ENCODE results near the gene SLC10A1. TPM values are rescaled to one million over a fixed set of nuclear protein-coding genes. Genes with fewer than 3 reads are reported as not detected.
"Not testable (repeated sequence)": the region's sequence is repeated elsewhere in the genome, so short reads cannot be mapped to it uniquely, and the experiment has no call there.

Gene SLC10A1
- total RNA-seq, 1 donor from 2014 or later = not detected

- FAIRE-seq = no peak
- Histone ChIP-seq H3K36me3 (ENCODE audit: control insufficient read depth, insufficient read depth, low read length) (no peaks in the 10 kb centered on the region), H3K4me3 (ENCODE audit: low read depth, low read length) (no peak overlapping the region), H3K27me3 (ENCODE audit: control insufficient read depth, insufficient read depth, low read length) (no peaks in the 10 kb centered on the region)
- TF ChIP-seq, protein P1, sequence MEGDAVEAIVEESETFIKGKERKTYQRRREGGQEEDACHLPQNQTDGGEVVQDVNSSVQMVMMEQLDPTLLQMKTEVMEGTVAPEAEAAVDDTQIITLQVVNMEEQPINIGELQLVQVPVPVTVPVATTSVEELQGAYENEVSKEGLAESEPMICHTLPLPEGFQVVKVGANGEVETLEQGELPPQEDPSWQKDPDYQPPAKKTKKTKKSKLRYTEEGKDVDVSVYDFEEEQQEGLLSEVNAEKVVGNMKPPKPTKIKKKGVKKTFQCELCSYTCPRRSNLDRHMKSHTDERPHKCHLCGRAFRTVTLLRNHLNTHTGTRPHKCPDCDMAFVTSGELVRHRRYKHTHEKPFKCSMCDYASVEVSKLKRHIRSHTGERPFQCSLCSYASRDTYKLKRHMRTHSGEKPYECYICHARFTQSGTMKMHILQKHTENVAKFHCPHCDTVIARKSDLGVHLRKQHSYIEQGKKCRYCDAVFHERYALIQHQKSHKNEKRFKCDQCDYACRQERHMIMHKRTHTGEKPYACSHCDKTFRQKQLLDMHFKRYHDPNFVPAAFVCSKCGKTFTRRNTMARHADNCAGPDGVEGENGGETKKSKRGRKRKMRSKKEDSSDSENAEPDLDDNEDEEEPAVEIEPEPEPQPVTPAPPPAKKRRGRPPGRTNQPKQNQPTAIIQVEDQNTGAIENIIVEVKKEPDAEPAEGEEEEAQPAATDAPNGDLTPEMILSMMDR (IDR thresholded peaks at IDR 0.05; ENCODE audit: insufficient read depth, low read length, severe bottlenecking) = no peak
- no peak for DNase-seq (ENCODE audit: low read depth)
These were observed 47.1 kb downstream of the SLC10A1 start for GRCh38 chr14:69749956-69750355.

DNA sequence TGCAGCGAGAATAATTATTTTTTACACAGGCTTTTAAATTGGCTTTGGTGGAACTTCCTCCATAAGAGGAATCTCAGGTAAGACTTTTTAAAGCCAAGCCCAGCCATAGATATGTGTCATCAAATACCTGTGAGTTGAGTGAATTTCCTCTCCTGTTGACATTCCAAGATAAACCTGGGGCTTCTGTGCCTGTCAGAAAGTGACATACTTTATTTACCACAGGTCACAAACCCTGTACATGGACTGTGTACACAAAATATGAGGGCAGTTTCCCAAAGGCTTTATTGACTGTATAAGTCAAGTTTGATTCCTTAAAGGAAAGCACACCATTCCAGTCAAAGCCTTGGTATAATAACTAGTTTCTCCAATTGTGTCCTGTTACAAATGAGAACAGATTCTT lies 56.0 kb downstream of the SLC10A1 start:
- Histone ChIP-seq H3K4me3 (ENCODE audit: low read depth, low read length) (no peak overlapping the region), H3K27me3 (ENCODE audit: control insufficient read depth, insufficient read depth, low read length) (no peaks in the 10 kb centered on the region), H3K36me3 (ENCODE audit: control insufficient read depth, insufficient read depth, low read length) (no peaks in the 10 kb centered on the region)
- TF ChIP-seq, protein P1 (IDR thresholded peaks at IDR 0.05; ENCODE audit: insufficient read depth, low read length, severe bottlenecking) = no peak
- no peak for FAIRE-seq
- peak; percentile 82 for DNase-seq (ENCODE audit: low read depth)

GRCh38 chr14:69736405-69736804 lies 60.6 kb downstream of the SLC10A1 start:
- H3K36me3 ChIP-seq (ENCODE audit: control insufficient read depth, insufficient read depth, low read length); H3K27me3 ChIP-seq (ENCODE audit: control insufficient read depth, insufficient read depth, low read length); H3K4me3 ChIP-seq (ENCODE audit: low read depth, low read length); FAIRE-seq; DNase-seq (ENCODE audit: low read depth): not testable (repeated sequence)

DNA sequence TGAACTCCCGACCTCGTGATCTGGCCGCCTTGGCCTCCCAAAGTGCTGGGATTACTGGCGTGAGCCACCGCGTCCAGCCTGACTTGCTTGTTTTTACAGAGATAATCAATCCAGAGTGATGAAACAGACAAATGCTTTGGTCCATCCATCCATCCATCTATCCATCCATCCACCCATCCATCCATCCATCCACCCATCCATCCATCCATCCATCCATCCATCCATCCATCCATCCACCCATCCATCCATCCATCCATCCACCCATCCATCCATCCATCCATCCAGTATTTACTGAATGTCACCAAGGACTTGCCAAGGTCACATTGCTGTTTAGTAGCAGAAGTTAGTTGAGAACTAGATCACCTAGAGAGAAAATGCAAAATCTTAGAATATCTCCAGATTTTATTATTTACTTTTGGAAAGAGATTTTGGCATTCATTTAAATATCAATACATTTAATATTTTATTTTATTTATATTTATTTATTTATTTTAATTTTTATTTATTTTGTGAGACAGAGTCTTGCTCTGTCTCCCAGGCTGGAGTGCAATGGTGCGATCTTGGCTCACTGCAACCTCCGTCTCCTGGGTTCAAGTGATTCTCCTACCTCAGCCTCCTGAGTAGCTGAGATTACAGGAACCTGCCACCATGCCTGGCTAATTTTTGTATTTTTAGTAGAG lies 65.0 kb downstream of the SLC10A1 start:
- not testable (repeated sequence) for FAIRE-seq; DNase-seq (ENCODE audit: low read depth); H3K27me3 ChIP-seq (ENCODE audit: control insufficient read depth, insufficient read depth, low read length); H3K4me3 ChIP-seq (ENCODE audit: low read depth, low read length); H3K36me3 ChIP-seq (ENCODE audit: control insufficient read depth, insufficient read depth, low read length)

DNA sequence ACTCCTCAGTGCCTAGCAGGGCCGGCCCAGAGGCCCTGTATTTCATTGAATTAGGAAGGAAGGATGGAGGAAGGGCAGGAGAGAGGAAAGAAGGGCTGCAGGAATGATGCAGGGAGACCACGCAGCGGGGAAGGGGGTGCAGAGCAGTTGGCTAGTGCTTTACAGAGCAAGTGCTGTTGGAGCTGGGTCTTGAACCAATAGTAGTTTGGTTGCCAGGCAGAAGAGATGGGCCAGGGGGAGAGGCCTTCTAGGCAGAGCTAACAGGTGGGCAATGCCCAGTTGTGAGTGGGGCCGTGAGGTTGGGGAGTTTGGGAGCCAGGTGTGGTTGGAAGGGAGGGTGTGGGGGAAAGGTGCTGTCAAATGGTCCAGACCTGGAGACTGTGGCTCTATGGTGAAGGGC lies 69.2 kb downstream of the SLC10A1 start:
- no peak overlapping the region for H3K4me3 ChIP-seq (ENCODE audit: low read depth, low read length)
- TF ChIP-seq, protein P1 (IDR thresholded peaks at IDR 0.05; ENCODE audit: insufficient read depth, low read length, severe bottlenecking) = no peak
- no peaks in the 10 kb centered on the region for H3K36me3 ChIP-seq (ENCODE audit: control insufficient read depth, insufficient read depth, low read length)
- H3K27me3 ChIP-seq (ENCODE audit: control insufficient read depth, insufficient read depth, low read length) = no peaks in the 10 kb centered on the region
- FAIRE-seq = no peak
- DNase-seq (ENCODE audit: low read depth) = no peak

DNA sequence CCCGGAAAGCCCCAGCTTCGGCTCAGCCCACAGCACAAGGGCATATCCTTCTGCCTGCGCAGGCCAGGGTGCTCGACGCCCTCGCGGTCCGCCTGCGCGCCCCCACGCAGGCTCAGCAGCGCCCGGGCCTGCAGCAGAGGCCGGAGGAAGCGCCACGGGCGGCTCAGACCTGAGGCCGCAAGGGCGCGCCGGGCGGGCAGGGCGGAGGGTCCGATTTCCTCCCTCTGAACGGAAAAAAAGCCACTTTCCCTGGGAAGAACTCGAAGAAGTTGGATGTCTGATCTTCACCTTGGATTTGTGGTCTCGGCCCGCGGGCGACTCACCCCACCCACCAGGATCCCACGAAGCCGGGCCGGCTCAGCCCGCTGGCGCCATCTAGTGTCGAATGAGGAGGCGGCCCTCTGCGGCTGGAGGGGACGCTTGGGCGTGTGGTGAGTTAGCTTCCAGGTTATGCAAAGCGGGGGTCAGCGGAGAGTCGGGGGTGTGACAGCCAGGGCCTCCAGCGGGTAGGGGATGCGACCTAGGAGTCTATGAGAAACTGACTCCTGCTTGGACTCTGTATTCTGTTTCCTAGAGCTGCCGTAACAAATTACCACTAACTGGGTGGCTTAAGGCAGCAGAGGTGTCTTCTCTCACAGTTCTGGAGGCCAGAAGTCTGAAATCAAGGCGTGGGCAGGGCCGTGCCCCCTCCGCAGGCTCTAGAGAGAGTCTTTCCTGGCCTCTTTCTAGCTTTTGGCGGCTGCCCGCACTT lies 70.1 kb downstream of the SLC10A1 start:
- peak overlapping the region; percentile 33 for H3K4me3 ChIP-seq (ENCODE audit: low read depth, low read length)
- TF ChIP-seq, protein P1 (IDR thresholded peaks at IDR 0.05; ENCODE audit: insufficient read depth, low read length, severe bottlenecking) = peak; percentile 98
- FAIRE-seq (no peak), DNase-seq (ENCODE audit: low read depth) (peak; percentile 30)
- H3K27me3 ChIP-seq (ENCODE audit: control insufficient read depth, insufficient read depth, low read length) = no peaks in the 10 kb centered on the region
- H3K36me3 ChIP-seq (ENCODE audit: control insufficient read depth, insufficient read depth, low read length) = no peaks in the 10 kb centered on the region

Other genes starting within 250 kb of the SLC10A1 start
- gene CCDC177, start 222.4 kb downstream of the SLC10A1 start, total RNA-seq = not detected in 2 replicates
- 3.9 and 5.6 TPM in 2 replicates for gene SUSD6, start 185.6 kb downstream of the SLC10A1 start, total RNA-seq
- gene SRSF5, start 30.1 kb downstream of the SLC10A1 start, total RNA-seq = 126 and 181 TPM in 2 replicates
- gene SMOC1, start 82.2 kb upstream of the SLC10A1 start, total RNA-seq = 10.8 and 16.3 TPM in 2 replicates